BE2C (cell line): Measurements from ENCODE around the gene DDX27.
A peak's percentile ranks its signal among the peaks of the same experiment; 100 is the strongest.
"Not testable (repeated sequence)": the region's sequence is repeated elsewhere in the genome, so short reads cannot be mapped to it uniquely, and the experiment has no call there.

Experiments
- DNase-seq: peaks from one replicate; pipeline ENCODE4 v3.0.0-alpha.2; 2020
- H3K27me3 ChIP-seq: fragments of 250-450 bp; sonication (Bioruptor Pico); 2 replicates; pipeline ENCODE4 v1.5.1; 2020; ENCODE audit warnings: mild to moderate bottlenecking
- H3K36me3 ChIP-seq: fragments of 250-450 bp; sonication (Bioruptor Pico); 2 replicates; pipeline ENCODE4 v1.5.1; 2020; ENCODE audit warnings: mild to moderate bottlenecking
- H3K4me1 ChIP-seq: fragments of 250-450 bp; sonication (Bioruptor Pico); 2 replicates; pipeline ENCODE4 v1.5.1; 2020
- H3K4me3 ChIP-seq: 2 replicates; pipeline ENCODE4 v1.5.1; 2011; ENCODE audit warnings: low read depth, low read length
- H3K9me3 ChIP-seq: fragments of 250-450 bp; sonication (Bioruptor Pico); 2 replicates; pipeline ENCODE4 v1.5.1; 2020
- TF ChIP-seq, protein P1 (sequence below): IDR thresholded peaks from 2 replicates; pipeline ENCODE4 v1.5.1; 2012; ENCODE audit warnings: mild to moderate bottlenecking, low read depth, low read length

Gene DDX27

GRCh38 chr20:49215232-49215631 lies 4.0 kb upstream of the DDX27 start:
- no peaks in the 10 kb centered on the region for H3K9me3 ChIP-seq
- no peak for DNase-seq
- no peaks in the 10 kb centered on the region for H3K36me3 ChIP-seq
- H3K4me1 ChIP-seq = no peaks in the 10 kb centered on the region; the same call in 1 of the 2 replicates
- no peak overlapping the region for H3K4me3 ChIP-seq
- H3K27me3 ChIP-seq = no peaks in the 10 kb centered on the region
- TF ChIP-seq, protein P1, sequence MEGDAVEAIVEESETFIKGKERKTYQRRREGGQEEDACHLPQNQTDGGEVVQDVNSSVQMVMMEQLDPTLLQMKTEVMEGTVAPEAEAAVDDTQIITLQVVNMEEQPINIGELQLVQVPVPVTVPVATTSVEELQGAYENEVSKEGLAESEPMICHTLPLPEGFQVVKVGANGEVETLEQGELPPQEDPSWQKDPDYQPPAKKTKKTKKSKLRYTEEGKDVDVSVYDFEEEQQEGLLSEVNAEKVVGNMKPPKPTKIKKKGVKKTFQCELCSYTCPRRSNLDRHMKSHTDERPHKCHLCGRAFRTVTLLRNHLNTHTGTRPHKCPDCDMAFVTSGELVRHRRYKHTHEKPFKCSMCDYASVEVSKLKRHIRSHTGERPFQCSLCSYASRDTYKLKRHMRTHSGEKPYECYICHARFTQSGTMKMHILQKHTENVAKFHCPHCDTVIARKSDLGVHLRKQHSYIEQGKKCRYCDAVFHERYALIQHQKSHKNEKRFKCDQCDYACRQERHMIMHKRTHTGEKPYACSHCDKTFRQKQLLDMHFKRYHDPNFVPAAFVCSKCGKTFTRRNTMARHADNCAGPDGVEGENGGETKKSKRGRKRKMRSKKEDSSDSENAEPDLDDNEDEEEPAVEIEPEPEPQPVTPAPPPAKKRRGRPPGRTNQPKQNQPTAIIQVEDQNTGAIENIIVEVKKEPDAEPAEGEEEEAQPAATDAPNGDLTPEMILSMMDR = no peak

DNA sequence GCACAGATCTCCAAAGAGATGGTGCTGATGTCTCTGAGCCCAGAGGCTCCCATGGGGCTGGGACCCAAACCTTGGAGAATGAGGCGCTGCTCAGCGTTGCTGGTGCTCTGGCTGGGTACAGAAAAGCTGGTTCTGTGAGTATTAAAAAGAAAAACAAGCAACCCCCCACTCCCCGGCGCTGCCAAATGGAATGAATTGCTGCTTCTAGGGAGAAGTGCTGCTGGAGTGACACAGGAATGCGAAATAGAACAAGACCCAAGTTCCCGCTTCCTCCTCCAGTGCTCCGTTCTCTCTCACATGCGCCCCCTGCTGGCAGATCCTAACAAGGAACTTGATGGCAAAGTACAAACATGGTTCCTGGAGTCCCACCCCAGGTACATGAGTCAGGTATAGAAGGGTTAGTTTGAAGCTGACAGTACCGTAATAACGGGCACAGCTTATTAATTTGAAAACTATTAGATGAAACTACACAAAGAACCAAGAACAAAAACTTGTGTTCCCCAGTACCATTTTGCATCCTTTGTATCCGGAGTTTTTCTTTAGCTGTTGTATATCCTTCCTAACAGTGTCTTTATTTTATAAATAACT lies 2.1 kb upstream of the DDX27 start:
- Histone ChIP-seq H3K4me1 (no peaks in the 10 kb centered on the region; the same call in 1 of the 2 replicates), H3K27me3 (no peaks in the 10 kb centered on the region), H3K36me3 (peaks cover 7% of the 10 kb centered on the region), H3K4me3 (peak overlapping the region; percentile 36), H3K9me3 (no peaks in the 10 kb centered on the region)
- TF ChIP-seq, protein P1 = peak; percentile 96
- DNase-seq = peak; percentile 95

DNA sequence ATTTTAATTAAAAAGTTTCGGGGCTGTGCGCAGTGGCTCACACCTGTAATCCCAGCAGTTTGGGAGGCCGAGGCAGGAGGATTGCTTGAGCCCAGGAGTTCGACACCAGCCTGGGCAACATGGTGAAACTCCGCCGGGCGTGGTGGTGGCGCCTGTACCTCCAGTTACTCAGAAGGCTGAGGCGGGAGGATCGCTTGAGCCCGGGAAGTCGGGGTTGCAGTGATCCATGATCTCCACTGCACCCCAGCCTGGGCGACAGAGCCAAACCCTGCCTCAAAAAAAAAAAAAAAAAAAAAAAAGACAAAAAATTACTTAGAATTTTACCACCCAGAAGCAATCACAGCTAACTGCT lies 501 bp upstream of the DDX27 start:
- H3K4me1 ChIP-seq, H3K9me3 ChIP-seq, H3K27me3 ChIP-seq, DNase-seq: not testable (repeated sequence)
- Histone ChIP-seq H3K4me3 (peak overlapping the region; percentile 7; the same call in 1 of the 2 replicates), H3K36me3 (peaks cover 21% of the 10 kb centered on the region)

- no peak for DNase-seq
- no peaks in the 10 kb centered on the region for H3K9me3 ChIP-seq
Observed at GRCh38 chr20:49219924-49220831, 962 bp downstream of the DDX27 start.

GRCh38 chr20:49225896-49226295 lies 6.7 kb downstream of the DDX27 start:
- H3K4me1 ChIP-seq = no peaks in the 10 kb centered on the region

More at GRCh38 chr20:49219924-49220831, 962 bp downstream of the DDX27 start:
- TF ChIP-seq, protein P1 = no peak
- Histone ChIP-seq H3K27me3 (no peaks in the 10 kb centered on the region), H3K36me3 (peaks cover 35% of the 10 kb centered on the region), H3K4me1 (no peaks in the 10 kb centered on the region; the same call in 1 of the 2 replicates), H3K4me3 (peak overlapping the region; percentile 94)

DNA sequence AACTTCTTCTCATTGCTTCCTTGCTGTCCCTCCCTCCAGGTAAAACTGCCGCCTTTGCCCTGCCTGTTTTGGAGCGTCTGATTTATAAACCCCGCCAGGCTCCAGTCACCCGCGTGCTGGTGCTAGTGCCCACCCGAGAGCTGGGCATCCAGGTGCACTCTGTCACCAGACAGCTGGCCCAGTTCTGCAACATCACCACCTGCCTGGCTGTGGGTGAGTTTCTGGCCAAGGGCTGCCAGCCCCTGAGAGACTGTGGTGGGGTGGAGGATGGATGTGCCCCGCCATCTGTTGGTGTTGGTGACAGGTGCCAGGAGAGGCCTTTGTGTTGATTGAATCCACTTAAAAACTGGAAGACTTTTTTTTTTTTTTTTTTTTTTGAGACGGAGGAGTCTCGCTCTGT lies 9.5 kb downstream of the DDX27 start:
- H3K36me3 ChIP-seq = peaks cover 65% of the 10 kb centered on the region
- no peaks in the 10 kb centered on the region for H3K27me3 ChIP-seq
- TF ChIP-seq, protein P1 = no peak
- no peaks in the 10 kb centered on the region for H3K9me3 ChIP-seq
- no peaks in the 10 kb centered on the region for H3K4me1 ChIP-seq
- no peak overlapping the region for H3K4me3 ChIP-seq
- no peak for DNase-seq

More at GRCh38 chr20:49225896-49226295, 6.7 kb downstream of the DDX27 start:
- H3K27me3 ChIP-seq = no peaks in the 10 kb centered on the region
- TF ChIP-seq, protein P1 = peak; percentile 14
- no peak for DNase-seq
- H3K9me3 ChIP-seq = no peaks in the 10 kb centered on the region
- H3K36me3 ChIP-seq = peaks cover 67% of the 10 kb centered on the region
- H3K4me3 ChIP-seq = no peak overlapping the region
